H1 (cell line): Measurements from ENCODE around the gene CROCC2. TPM values are rescaled to one million over a fixed set of nuclear protein-coding genes. Genes with fewer than 3 reads are reported as not detected.

Experiments used
- CTCF ChIA-PET: fragments of 300-600 bp; sonication (Branson Sonifier 250); formaldehyde crosslinking; loops from one replicate; lab custom pipeline; 2021; ENCODE audit not compliant: partially characterized antibody; lab: Charles Lee
- POLR2A ChIA-PET: fragments of 300-600 bp; sonication (Branson Sonifier 250); formaldehyde crosslinking; loops from one replicate; lab custom pipeline; 2021; ENCODE audit warnings: inconsistent platforms; ENCODE audit not compliant: partially characterized antibody; lab: Charles Lee
- DNase-seq, 2 experiments: peaks; one replicate each; pipeline versions ENCODE4 v3.0.0 to v3.0.0-alpha.2; 2010 to 2022; ENCODE audit warnings: low spot score in 2 of 2, low read depth in 1 of 2, mixed read lengths in 1 of 2
- FAIRE-seq: peaks from 2 replicates; lab custom pipeline; 2011; peaks lifted over from hg19 to GRCh38; lab: Jason Lieb, UNC
- H2AFZ ChIP-seq: 2 replicates; pipeline ENCODE4 v1.8.1; 2012; ENCODE audit warnings: low read length, inconsistent platforms
- H2AK5ac ChIP-seq: 2 replicates; pipeline ENCODE4 v1.6.1; 2013; ENCODE audit warnings: low read depth, low read length
- H2BK120ac ChIP-seq: replicated peaks from 2 replicates; pipeline ENCODE3; 2013; ENCODE audit warnings: low read depth, low read length, inconsistent platforms
- H2BK12ac ChIP-seq: 2 replicates; pipeline ENCODE4 v1.6.1; 2013; ENCODE audit warnings: low read depth, low read length
- H2BK15ac ChIP-seq: 2 replicates; pipeline ENCODE4 v1.6.1; 2013; ENCODE audit warnings: low read length
- H2BK20ac ChIP-seq: 2 replicates; pipeline ENCODE4 v1.6.1; 2013; ENCODE audit warnings: low read length
- H2BK5ac ChIP-seq: 2 replicates; pipeline ENCODE4 v1.6.1; 2013; ENCODE audit warnings: low read depth, low read length
- H3K14ac ChIP-seq: 2 replicates; pipeline ENCODE4 v1.6.1; 2013; ENCODE audit warnings: inconsistent platforms; ENCODE audit not compliant: insufficient read length
- H3K18ac ChIP-seq: 2 replicates; pipeline ENCODE4 v1.6.1; 2013; ENCODE audit warnings: low read length; ENCODE audit errors: extremely low read depth
- H3K23ac ChIP-seq: 2 replicates; pipeline ENCODE4 v1.6.1; 2013; ENCODE audit warnings: inconsistent platforms; ENCODE audit not compliant: insufficient read length
- H3K23me2 ChIP-seq: 2 replicates; pipeline ENCODE4 v1.6.1; 2013; ENCODE audit warnings: low read depth, low read length
- H3K27ac ChIP-seq: 2 replicates; pipeline ENCODE4 v1.6.1; 2011; ENCODE audit warnings: low read depth, low read length, inconsistent platforms
- H3K27me3 ChIP-seq, 4 experiments: replicated peaks in 1 of 4; 1 replicate in 1 of 4; 2 replicates in 3 of 4; pipeline versions ENCODE4 v1.6.1 to v1.8.1; 2011 to 2013; ENCODE audit warnings: low read length in 3 of 4, mild to moderate bottlenecking in 3 of 4, inconsistent platforms in 2 of 4, mixed read lengths in 2 of 4, moderate library complexity in 1 of 4; ENCODE audit not compliant: control insufficient read depth in 3 of 4, insufficient read depth in 3 of 4; ENCODE audit errors: extremely low read depth in 1 of 4
- H3K36me3 ChIP-seq, 4 experiments: 2 replicates each; pipeline versions ENCODE4 v1.6.1 to v1.8.1; 2011 to 2013; ENCODE audit warnings: mild to moderate bottlenecking in 4 of 4, low read length in 3 of 4, moderate library complexity in 2 of 4, control low read depth in 1 of 4, inconsistent platforms in 1 of 4; ENCODE audit not compliant: insufficient read depth in 4 of 4, control insufficient read depth in 2 of 4
- H3K4ac ChIP-seq: replicated peaks from 2 replicates; pipeline ENCODE3; 2013; ENCODE audit warnings: low read length, low read depth, mixed read lengths, inconsistent platforms; ENCODE audit not compliant: insufficient read length
- H3K4me1 ChIP-seq, 4 experiments: replicated peaks in 1 of 4; 1 replicate in 1 of 4; 2 replicates in 3 of 4; pipeline versions ENCODE4 v1.6.1 to v1.8.1; 2011 to 2013; ENCODE audit warnings: low read length in 3 of 4, inconsistent platforms in 2 of 4, mixed read lengths in 1 of 4; ENCODE audit not compliant: insufficient read depth in 4 of 4, control insufficient read depth in 3 of 4
- H3K4me2 ChIP-seq, 2 experiments: 2 replicates each; pipeline versions ENCODE4 v1.6.1 to v1.8.1; 2011 to 2013; ENCODE audit warnings: low read depth in 2 of 2, low read length in 2 of 2, control low read depth in 1 of 2, inconsistent platforms in 1 of 2, mild to moderate bottlenecking in 1 of 2; ENCODE audit not compliant: insufficient read depth in 1 of 2
- H3K4me3 ChIP-seq, 4 experiments: fragments of 200-600, 300-600 bp in 1 of 4; sonication (generic), shearing (Covaris generic), sonication (Bioruptor Twin) in 1 of 4; 2 replicates each; pipeline versions ENCODE4 v1.5.1 to v1.8.1; 2011 to 2016; ENCODE audit warnings: low read length in 4 of 4, low read depth in 3 of 4, control low read depth in 2 of 4, inconsistent platforms in 2 of 4, mild to moderate bottlenecking in 2 of 4, mixed read lengths in 1 of 4, moderate library complexity in 1 of 4; ENCODE audit not compliant: insufficient read depth in 2 of 4; ENCODE audit errors: extremely low read depth in 1 of 4
- H3K56ac ChIP-seq: replicated peaks from 2 replicates; pipeline ENCODE3; 2013; ENCODE audit warnings: low read depth, mild to moderate bottlenecking, mixed read lengths, low read length, inconsistent platforms; ENCODE audit not compliant: insufficient read length
- H3K79me1 ChIP-seq: 2 replicates; pipeline ENCODE4 v1.6.1; 2013; ENCODE audit warnings: low read depth, low read length, control low read depth
- H3K79me2 ChIP-seq, 2 experiments: 2 replicates each; pipeline versions ENCODE4 v1.6.1 to v1.8.1; 2012 to 2013; ENCODE audit warnings: low read length in 2 of 2, mild to moderate bottlenecking in 2 of 2, inconsistent platforms in 1 of 2; ENCODE audit not compliant: insufficient read depth in 2 of 2, control insufficient read depth in 1 of 2
- H3K9ac ChIP-seq, 4 experiments: replicated peaks in 1 of 4; 1 replicate in 1 of 4; 2 replicates in 3 of 4; pipeline versions ENCODE4 v1.6.1 to v1.8.1; 2011 to 2013; ENCODE audit warnings: low read depth in 3 of 4, low read length in 3 of 4, control low read depth in 2 of 4, mild to moderate bottlenecking in 2 of 4, moderate library complexity in 2 of 4, inconsistent platforms in 1 of 4; ENCODE audit errors: extremely low read depth in 1 of 4
- H3K9me3 ChIP-seq, 2 experiments: 2 replicates each; pipeline versions ENCODE4 v1.6.1 to v1.8.1; 2012 to 2013; ENCODE audit warnings: mild to moderate bottlenecking in 2 of 2, moderate library complexity in 2 of 2, control low read depth in 1 of 2, inconsistent platforms in 1 of 2, low read depth in 1 of 2, low read length in 1 of 2, mixed read lengths in 1 of 2; ENCODE audit not compliant: insufficient read depth in 2 of 2
- H4K20me1 ChIP-seq, 2 experiments: replicated peaks in 1 of 2; 2 replicates each; pipeline versions ENCODE3 to v1.8.1; 2011 to 2013; ENCODE audit warnings: inconsistent platforms in 2 of 2, low read length in 2 of 2, mild to moderate bottlenecking in 1 of 2; ENCODE audit not compliant: insufficient read depth in 2 of 2, control insufficient read depth in 1 of 2
- H4K5ac ChIP-seq: 2 replicates; pipeline ENCODE4 v1.6.1; 2013; ENCODE audit warnings: low read length, low read depth, mixed read lengths, inconsistent platforms; ENCODE audit not compliant: insufficient read length
- H4K8ac ChIP-seq: 2 replicates; pipeline ENCODE4 v1.8.0; 2013; ENCODE audit warnings: mild to moderate bottlenecking, moderate library complexity, low read length, inconsistent platforms; ENCODE audit not compliant: insufficient read depth; ENCODE audit errors: extremely low read depth
- H4K91ac ChIP-seq: replicated peaks from 2 replicates; pipeline ENCODE3; 2013; ENCODE audit warnings: low read length, mixed read lengths, inconsistent platforms; ENCODE audit not compliant: insufficient read length
- ASH2L ChIP-seq: fragments of 200-600, 300-600 bp; sonication (generic); IDR thresholded peaks from one replicate; pipeline ENCODE4 v1.7.1; 2017; ENCODE audit warnings: low read length
- BRCA1 ChIP-seq: IDR thresholded peaks from 2 replicates; pipeline ENCODE4 v1.6.1; 2012; ENCODE audit warnings: low read depth, low read length, improper control_type of control experiment
- CREB1 ChIP-seq: IDR thresholded peaks from 2 replicates; pipeline ENCODE4 v1.6.1; 2012; ENCODE audit warnings: inconsistent platforms
- KDM5A ChIP-seq: fragments of 200-600 bp; IDR thresholded peaks from 2 replicates; pipeline ENCODE4 v1.7.1; 2012; ENCODE audit warnings: mild to moderate bottlenecking, low read length, inconsistent platforms, mixed read lengths
- POU5F1 ChIP-seq: IDR thresholded peaks from 2 replicates; pipeline ENCODE4 v1.6.1; 2011; ENCODE audit warnings: low read depth, mild to moderate bottlenecking, low read length, moderate library complexity
- RBBP5 ChIP-seq: IDR thresholded peaks from 2 replicates; pipeline ENCODE4 v1.7.1; 2012; ENCODE audit warnings: low read depth, mild to moderate bottlenecking, inconsistent platforms, low read length, moderate library complexity, borderline replicate concordance
- RNF2 ChIP-seq: fragments of 200-900, 300-1000 bp; sonication (generic); IDR thresholded peaks from 2 replicates; pipeline ENCODE4 v1.7.1; 2016; ENCODE audit warnings: borderline replicate concordance, low read depth, mild to moderate bottlenecking, antibody characterized with exemption, low read length; ENCODE audit not compliant: poor library complexity, severe bottlenecking; ENCODE audit errors: missing control alignments
- RXRA ChIP-seq: IDR thresholded peaks from 2 replicates; pipeline ENCODE4 v1.6.1; 2011; ENCODE audit warnings: low read depth, mild to moderate bottlenecking, low read length, moderate library complexity; ENCODE audit not compliant: insufficient read depth
- TAF7 ChIP-seq: optimal IDR thresholded peaks from 2 replicates; pipeline ENCODE3; 2011; ENCODE audit warnings: low read depth, mild to moderate bottlenecking, inconsistent platforms, low read length, moderate library complexity, borderline replicate concordance
- TEAD4 ChIP-seq: IDR thresholded peaks from 2 replicates; pipeline ENCODE4 v1.6.1; 2012; ENCODE audit warnings: low read depth, low read length, inconsistent platforms, mixed read lengths
- YY1 ChIP-seq: IDR thresholded peaks from 2 replicates; pipeline ENCODE4 v1.6.1; 2011; ENCODE audit warnings: low read depth, mild to moderate bottlenecking, low read length
- ZNF274 ChIP-seq: IDR thresholded peaks from 2 replicates; pipeline ENCODE4 v1.7.0; 2012; ENCODE audit warnings: low read length, borderline replicate concordance; ENCODE audit errors: extremely low read depth
- WGBS, 2 experiments: shearing (Covaris generic) in 1 of 2; methylation state at CpG; one replicate each; pipeline versions ENCODE4 v1.1.6 to v1.1.7; 2013 to 2015; ENCODE audit warnings: low lambda C conversion rate in 2 of 2, mixed read lengths in 2 of 2, inconsistent platforms in 1 of 2, low coverage in 1 of 2, missing lambda C conversion rate in 1 of 2; ENCODE audit not compliant: insufficient replicate concordance in 2 of 2, insufficient coverage in 1 of 2, insufficient read length in 1 of 2; ENCODE audit errors: extremely low coverage in 1 of 2, missing lambda C conversion rate in 1 of 2; 5-methylcytosine and 5-hydroxymethylcytosine counted together
- polyA plus RNA-seq, 7 experiments: library from polyadenylated mRNA; depleted of rRNA in 3 of 7; stranded (reverse) in 5 of 7; unstranded in 2 of 7; fragments of >200 nt in 5 of 7; fragments of 200-250 nt in 2 of 7; gene quantifications; 1 replicate in 5 of 7; 2 replicates in 1 of 7; 4 replicates in 1 of 7; pipeline versions ENCODE4 v1.2.1 to v1.2.3, GENCODE V29; 2011 to 2013; ENCODE audit warnings: missing spikeins in 2 of 7, mixed read lengths in 2 of 7
- total RNA-seq: library from RNA; stranded (reverse); fragmentation: NEBNext Ultra II Directional; extraction: Animal tissue kit (Norgen Biotek cat#: 25700); gene quantifications from 2 replicates; pipeline ENCODE4 v1.2.1, GENCODE V29; 2021

CROCC2 gene
- total and polyA plus RNA-seq, 2 of the 8 experiments (the other 6 are each of a cell fraction or from before 2014, with no cell fraction given): not detected

GRCh38 chr2:240926516-240927389, 20.6 kb downstream of the CROCC2 start:
- no peak overlapping the region for H2AK5ac ChIP-seq
- H2BK120ac ChIP-seq: no peak overlapping the region
- H2BK12ac ChIP-seq: no peak overlapping the region
- no peaks in the 10 kb centered on the region for H3K23me2 ChIP-seq
- H3K4me3 ChIP-seq: no peak overlapping the region
- no peaks in the 10 kb centered on the region for H3K79me2 ChIP-seq
- H3K27me3 ChIP-seq: no peaks in the 10 kb centered on the region
- H4K5ac ChIP-seq: no peak overlapping the region
- H3K27ac ChIP-seq: no peak overlapping the region
- H3K36me3 ChIP-seq: no peaks in the 10 kb centered on the region
- CTCF ChIA-PET: interaction anchor here (0.8 to 1.9 kb wide), 5 partner anchors 9 to 62 kb away, joined by 3 to 6 read pairs (median 3); no protein-coding TSS in a partner anchor
- H2AFZ ChIP-seq: no peak overlapping the region
- no peak overlapping the region for H3K4me2 ChIP-seq
- no peaks in the 10 kb centered on the region; a peak in 2 of 7 replicates for H3K4me1 ChIP-seq
- H3K9me3 ChIP-seq: no peaks in the 10 kb centered on the region
- no peak overlapping the region for H3K18ac ChIP-seq
- no peak overlapping the region for H3K14ac ChIP-seq
- no peak overlapping the region for H2BK5ac ChIP-seq
- 87% methylated on average over 37 of the region's 38 CpGs; no CpG with 5 or more reads in 1 of the 2 experiments for WGBS, 2 experiments
- H3K79me1 ChIP-seq: no peaks in the 10 kb centered on the region
- no peak for FAIRE-seq
- no peak overlapping the region for H4K8ac ChIP-seq
- H2BK20ac ChIP-seq: no peak overlapping the region
- no peak overlapping the region for H3K56ac ChIP-seq
- peak in 1 of 2 experiments; percentile 49 for DNase-seq
- no peak overlapping the region for H2BK15ac ChIP-seq
- no peaks in the 10 kb centered on the region for H4K20me1 ChIP-seq
- H3K4ac ChIP-seq: no peak overlapping the region
- POLR2A ChIA-PET: no interaction called here
- H3K9ac ChIP-seq: no peak overlapping the region
- H4K91ac ChIP-seq: no peak overlapping the region
- no peak overlapping the region for H3K23ac ChIP-seq
- TF ChIP-seq KDM5A (no peak), RNF2 (no peak), YY1 (no peak), TEAD4 (no peak), RBBP5 (no peak), TAF7 (no peak), ASH2L (no peak), POU5F1 (no peak), BRCA1 (no peak), RXRA (no peak), CREB1 (no peak), ZNF274 (no peak)
